Upper lobe of left lung (tissue), 4 donors: ENCODE measurements around the gene BRMS1.

Experiments
- EP300 ChIP-seq, 4 donors: sonication (generic); formaldehyde crosslinking; IDR thresholded peaks; one replicate each; pipeline ENCODE4 v1.5.1; 2017; ENCODE audit warnings: antibody characterized with exemption in 4 of 4, control low read depth in 2 of 4
- POLR2A ChIP-seq, 4 donors: fragments of 450-650 bp; IDR thresholded peaks; one replicate each; pipeline ENCODE4 v1.5.1; 2016 to 2017; ENCODE audit warnings: antibody characterized with exemption in 4 of 4, mild to moderate bottlenecking in 2 of 4
- TF ChIP-seq, protein P1 (sequence below), 6 experiments: fragments of 450-650 bp in 4 of 6; fragments of 200-600 bp in 2 of 6; sonication (generic) in 2 of 6; IDR thresholded peaks; one replicate each; pipeline ENCODE4 v1.5.1; 2016 to 2019; ENCODE audit warnings: antibody characterized with exemption in 6 of 6

DNA sequence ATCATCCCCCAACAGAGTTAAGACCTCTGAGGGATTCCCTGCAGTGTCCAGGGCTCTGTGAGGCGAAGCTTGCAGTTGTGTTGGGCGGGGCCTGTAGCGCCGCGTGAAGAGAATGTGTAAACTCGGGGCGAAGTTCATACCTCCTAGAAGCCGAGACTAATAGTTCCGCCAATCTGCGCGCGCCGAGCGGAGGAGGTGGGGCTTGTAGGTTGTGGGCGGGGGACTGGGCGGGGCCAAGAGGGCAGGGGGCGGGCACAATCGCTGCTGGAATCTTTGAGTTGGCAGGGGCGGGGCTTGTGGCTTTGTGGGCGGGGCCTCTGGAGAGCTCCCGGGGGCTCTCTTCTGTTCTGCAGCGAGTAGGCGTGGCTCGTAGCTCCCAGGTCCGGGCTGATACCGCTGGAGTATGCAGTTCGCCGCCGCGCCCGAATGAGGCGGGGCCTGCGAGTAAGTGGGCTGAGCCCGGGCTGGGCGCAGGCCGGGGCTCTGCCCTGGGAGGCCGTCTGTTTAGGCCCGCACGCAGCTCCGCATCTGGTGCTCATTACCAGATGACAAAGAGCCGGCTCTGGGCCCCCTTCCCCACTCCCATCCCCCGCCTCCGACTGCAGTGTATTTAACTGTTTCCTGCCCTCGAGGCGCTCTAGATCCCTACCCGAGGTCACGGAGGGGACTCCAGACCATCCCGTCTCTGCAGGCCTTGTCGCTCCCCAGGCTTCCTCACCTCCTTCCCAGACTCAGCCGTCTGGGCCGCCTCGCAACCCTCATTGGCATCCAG lies 32.2 kb downstream of the BRMS1 start:
- TF ChIP-seq, protein P1, sequence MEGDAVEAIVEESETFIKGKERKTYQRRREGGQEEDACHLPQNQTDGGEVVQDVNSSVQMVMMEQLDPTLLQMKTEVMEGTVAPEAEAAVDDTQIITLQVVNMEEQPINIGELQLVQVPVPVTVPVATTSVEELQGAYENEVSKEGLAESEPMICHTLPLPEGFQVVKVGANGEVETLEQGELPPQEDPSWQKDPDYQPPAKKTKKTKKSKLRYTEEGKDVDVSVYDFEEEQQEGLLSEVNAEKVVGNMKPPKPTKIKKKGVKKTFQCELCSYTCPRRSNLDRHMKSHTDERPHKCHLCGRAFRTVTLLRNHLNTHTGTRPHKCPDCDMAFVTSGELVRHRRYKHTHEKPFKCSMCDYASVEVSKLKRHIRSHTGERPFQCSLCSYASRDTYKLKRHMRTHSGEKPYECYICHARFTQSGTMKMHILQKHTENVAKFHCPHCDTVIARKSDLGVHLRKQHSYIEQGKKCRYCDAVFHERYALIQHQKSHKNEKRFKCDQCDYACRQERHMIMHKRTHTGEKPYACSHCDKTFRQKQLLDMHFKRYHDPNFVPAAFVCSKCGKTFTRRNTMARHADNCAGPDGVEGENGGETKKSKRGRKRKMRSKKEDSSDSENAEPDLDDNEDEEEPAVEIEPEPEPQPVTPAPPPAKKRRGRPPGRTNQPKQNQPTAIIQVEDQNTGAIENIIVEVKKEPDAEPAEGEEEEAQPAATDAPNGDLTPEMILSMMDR (IDR thresholded peaks at IDR 0.05): no peak
- TF ChIP-seq EP300 (IDR thresholded peaks at IDR 0.05): no peak
- TF ChIP-seq POLR2A (IDR thresholded peaks at IDR 0.05): peak in 1 of 4 donors; percentile 47
